Activated T-cell treated with anti-CD3 and anti-CD28 coated beads, Interleukin-2, amount 50 U/mL, for 1 hour (primary cell): ENCODE data around the gene ZNF225.
A peak's percentile ranks its signal among the peaks of the same experiment; 100 is the strongest.
"Not testable (repeated sequence)": the region's sequence is repeated elsewhere in the genome, so short reads cannot be mapped to it uniquely, and the experiment has no call there.

Experiments
- DNase-seq: peaks from one replicate; pipeline ENCODE4 v3.0.0-alpha.2; 2020

Gene ZNF225

GRCh38 chr19:44164327-44164672, 51.1 kb downstream of the ZNF225 start:
- DNase-seq: no peak

DNA sequence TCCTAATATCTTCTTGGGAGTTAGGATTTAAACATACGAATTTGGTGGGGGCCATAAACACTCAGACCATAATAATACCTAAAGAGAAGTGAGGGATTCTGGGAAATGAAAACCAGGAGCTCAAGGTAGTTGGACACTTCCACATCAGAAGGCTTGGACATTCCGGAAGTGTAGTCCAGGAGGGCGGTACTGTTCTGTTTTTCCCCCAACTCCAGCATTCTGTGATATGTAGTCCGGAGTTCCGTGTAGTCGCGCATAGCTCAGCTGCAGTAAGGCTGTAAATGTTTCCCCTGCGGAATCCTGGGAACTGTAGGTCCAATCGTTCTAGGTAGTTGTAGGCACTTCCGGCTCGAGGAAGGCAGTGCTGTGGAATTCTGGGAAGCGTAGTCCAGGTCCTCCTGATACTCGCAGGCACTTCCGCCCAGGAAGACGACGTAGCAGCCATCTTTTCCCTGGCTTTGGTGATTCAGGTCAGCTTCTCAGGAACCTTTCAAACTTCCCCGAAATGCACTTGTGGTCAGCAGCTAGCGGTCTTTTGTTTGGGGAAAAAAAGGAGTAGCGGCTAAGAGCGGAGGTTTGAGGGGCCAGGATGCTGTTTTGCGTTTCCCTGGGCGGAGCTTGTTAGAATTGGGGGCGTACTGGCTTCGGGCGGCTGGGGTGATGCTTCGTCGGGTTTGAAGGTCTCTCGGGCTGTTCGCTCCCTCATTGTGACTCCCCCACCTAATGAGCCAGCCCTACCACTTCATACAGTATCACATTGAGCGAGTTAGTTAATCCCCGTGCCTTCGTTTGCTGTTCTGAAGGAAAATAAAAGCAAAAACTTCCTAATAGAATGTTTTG, 51.7 kb downstream of the ZNF225 start, which contains the start of gene ZNF226:
Gene ZNF226, plus strand, starts transcription at position 428 of the 840 bp plus-strand sequence. CDS start 4,981 bp downstream, outside the sequence.
- DNase-seq: peak; percentile 75

- not testable (repeated sequence) for DNase-seq
Observed at GRCh38 chr19:44170660-44171059, 57.5 kb downstream of the ZNF225 start.

- DNase-seq: no peak
Observed at GRCh38 chr19:44176590-44176989, 63.4 kb downstream of the ZNF225 start.

- DNase-seq: no peak
Observed at GRCh38 chr19:44180968-44181367, 67.8 kb downstream of the ZNF225 start.

DNA sequence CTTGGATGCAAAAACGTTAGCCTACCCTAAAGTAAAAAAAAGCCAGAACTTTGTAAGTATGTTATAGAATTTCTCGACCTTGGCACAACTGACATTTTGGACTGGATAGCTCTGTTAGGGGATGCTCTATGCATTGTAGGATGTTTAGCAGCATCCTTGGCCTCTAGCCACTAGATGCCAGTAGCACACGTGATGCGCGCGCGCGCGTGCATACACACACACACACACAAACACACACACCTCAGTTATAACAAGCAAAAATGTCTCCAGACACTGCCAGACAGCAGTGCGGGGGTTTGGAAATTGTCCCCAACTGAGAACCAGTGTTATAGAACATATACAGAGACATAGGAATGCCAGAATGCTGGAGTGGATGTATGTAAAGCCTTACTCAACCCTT, 68.9 kb downstream of the ZNF225 start:
- DNase-seq: no peak
